GM12801 (cell line): ENCODE data around the gene RANBP3.

Experiments used
- CTCF ChIP-seq: IDR thresholded peaks from one replicate; pipeline ENCODE4 v1.5.1; 2011; ENCODE audit warnings: control low read depth; ENCODE audit not compliant: insufficient read length; ENCODE audit errors: extremely low read depth

The RANBP3 gene

GRCh38 chr19:5966215-5966614 is 11.7 kb downstream of the RANBP3 start:
- TF ChIP-seq CTCF, result no peak

GRCh38 chr19:5964816-5965565 is 12.9 kb downstream of the RANBP3 start:
- no peak for TF ChIP-seq CTCF

- no peak for TF ChIP-seq CTCF
Measured at GRCh38 chr19:5963855-5964254, 14.1 kb downstream of the RANBP3 start.

- no peak for TF ChIP-seq CTCF
Measured at GRCh38 chr19:5961969-5962945, 15.7 kb downstream of the RANBP3 start.

GRCh38 chr19:5960005-5961001 is 17.6 kb downstream of the RANBP3 start:
- TF ChIP-seq CTCF, result no peak

- no peak for TF ChIP-seq CTCF
Measured at GRCh38 chr19:5959260-5960004, 18.5 kb downstream of the RANBP3 start.
